ENCODE data around the gene TSPYL2.

The TSPYL2 gene

GRCh38 chrX:53126377-53126776 is 44.2 kb downstream of the TSPYL2 start:
- DNase-seq, result no peak

- no peak for DNase-seq
Measured at GRCh38 chrX:53128097-53128749, 46.1 kb downstream of the TSPYL2 start.

- DNase-seq, result no peak
Measured at GRCh38 chrX:53133400-53133799, 51.2 kb downstream of the TSPYL2 start.

- DNase-seq, result no peak
Measured at GRCh38 chrX:53135581-53135980, 53.4 kb downstream of the TSPYL2 start.

Measured in activated CD8-positive, alpha-beta memory T cell treated with anti-CD3 and anti-CD28 coated beads, Interleukin-2, amount 50 U/mL, for 4 hours (primary cell).